H1 (cell line): ENCODE results near the gene LMTK2. TPM values are rescaled to one million over a fixed set of nuclear protein-coding genes. Genes with fewer than 3 reads are reported as not detected.

Experiments
- polyA plus RNA-seq, 7 experiments: library from polyadenylated mRNA; depleted of rRNA in 3 of 7; stranded (reverse) in 5 of 7; unstranded in 2 of 7; fragments of >200 nt in 5 of 7; fragments of 200-250 nt in 2 of 7; gene quantifications; 1 replicate in 5 of 7; 2 replicates in 1 of 7; 4 replicates in 1 of 7; pipeline versions ENCODE4 v1.2.1 to v1.2.3, GENCODE V29; 2011 to 2013; ENCODE audit warnings: missing spikeins in 2 of 7, mixed read lengths in 2 of 7
- total RNA-seq: library from RNA; stranded (reverse); fragmentation: NEBNext Ultra II Directional; extraction: Animal tissue kit (Norgen Biotek cat#: 25700); gene quantifications from 2 replicates; pipeline ENCODE4 v1.2.1, GENCODE V29; 2021
- TF ChIP-seq, protein P1 (sequence below): IDR thresholded peaks from 2 replicates; pipeline ENCODE4 v1.6.1; 2011; ENCODE audit warnings: low read length, improper control_type of control experiment

LMTK2 gene
- total and polyA plus RNA-seq, 2 of the 8 experiments (the other 6 are each of a cell fraction or from before 2014, with no cell fraction given), result 9.7 to 30.7 TPM

DNA sequence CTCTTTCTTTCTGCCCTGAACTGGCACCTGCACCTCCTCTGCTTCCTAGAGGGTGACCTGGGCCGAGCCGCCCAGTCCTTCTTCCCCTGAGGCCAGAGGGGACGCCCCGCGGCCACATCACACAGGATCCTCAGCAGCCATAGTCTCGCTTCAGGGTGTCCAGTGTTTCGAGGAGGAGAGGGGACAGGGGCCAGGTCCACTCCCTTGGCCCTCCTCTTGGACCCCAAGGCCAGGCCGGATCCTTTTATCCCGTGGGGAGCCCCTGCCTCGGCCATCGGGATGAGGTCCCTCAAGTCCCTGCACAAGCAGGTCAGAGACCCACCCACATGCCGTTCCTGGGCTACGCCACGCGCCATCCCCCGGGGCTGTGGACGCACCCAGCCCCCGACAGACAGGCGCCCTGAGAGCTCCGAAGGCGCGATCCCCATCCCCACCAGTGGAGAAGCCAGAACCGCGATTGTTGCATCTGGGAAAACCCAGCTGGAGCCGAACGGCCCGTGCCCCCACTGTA, 108.2 kb downstream of the LMTK2 start (continued):
- TF ChIP-seq, protein P1, sequence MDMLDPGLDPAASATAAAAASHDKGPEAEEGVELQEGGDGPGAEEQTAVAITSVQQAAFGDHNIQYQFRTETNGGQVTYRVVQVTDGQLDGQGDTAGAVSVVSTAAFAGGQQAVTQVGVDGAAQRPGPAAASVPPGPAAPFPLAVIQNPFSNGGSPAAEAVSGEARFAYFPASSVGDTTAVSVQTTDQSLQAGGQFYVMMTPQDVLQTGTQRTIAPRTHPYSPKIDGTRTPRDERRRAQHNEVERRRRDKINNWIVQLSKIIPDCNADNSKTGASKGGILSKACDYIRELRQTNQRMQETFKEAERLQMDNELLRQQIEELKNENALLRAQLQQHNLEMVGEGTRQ, result no peak
